Neural progenitor cell (in vitro differentiated cells): ENCODE measurements around the gene RBFOX2.

Experiments used
- CTCF ChIP-seq: fragments of 200-600 bp; sonication (generic); IDR thresholded peaks from 2 replicates; pipeline ENCODE4 v1.5.1; 2017; ENCODE audit warnings: antibody characterized with exemption, mild to moderate bottlenecking
- EZH2phosphoT487 ChIP-seq: fragments of 200-600 bp; sonication (generic); IDR thresholded peaks from 2 replicates; pipeline ENCODE4 v1.6.1; 2017; ENCODE audit warnings: antibody characterized with exemption

- TF ChIP-seq CTCF (no peak), EZH2phosphoT487 (no peak)
These were observed 301.2 kb downstream of the RBFOX2 start for GRCh38 chr22:35727436-35727835.
